Neural cell (in vitro differentiated cells): ENCODE data around the gene GPC5. TPM values are rescaled to one million over a fixed set of nuclear protein-coding genes. Genes with fewer than 3 reads are reported as not detected.

Experiments used
- H2AFZ ChIP-seq: fragments of 200-600, 300-800 bp; sonication (generic), shearing (Covaris generic); 2 replicates; pipeline ENCODE4 v1.6.0; 2014; ENCODE audit warnings: low read depth, mild to moderate bottlenecking, antibody characterized with exemption, low read length, moderate library complexity
- H3F3A ChIP-seq: fragments of 200-600 bp; shearing (Covaris generic); 2 replicates; pipeline ENCODE4 v1.6.1; 2016; ENCODE audit warnings: mild to moderate bottlenecking, moderate library complexity, mixed read lengths, antibody characterized with exemption, low read length; ENCODE audit not compliant: insufficient read depth, poor library complexity, severe bottlenecking
- H3K27ac ChIP-seq: fragments of 200-600, 300-800 bp; sonication (generic), shearing (Covaris generic); 2 replicates; pipeline ENCODE4 v1.5.1; 2014; ENCODE audit warnings: mild to moderate bottlenecking, low read length, moderate library complexity
- H3K27me3 ChIP-seq: fragments of 300-800, 200-600 bp; sonication (generic), shearing (Covaris generic); 2 replicates; pipeline ENCODE4 v1.6.0; 2014; ENCODE audit warnings: mild to moderate bottlenecking, low read depth, low read length, moderate library complexity; ENCODE audit not compliant: insufficient read depth
- H3K36me3 ChIP-seq: fragments of 300-800, 200-600 bp; sonication (generic), shearing (Covaris generic); 2 replicates; pipeline ENCODE4 v1.5.1; 2014; ENCODE audit warnings: mild to moderate bottlenecking, antibody characterized with exemption, low read length, moderate library complexity; ENCODE audit not compliant: insufficient read depth
- H3K4me2 ChIP-seq: fragments of 300-800, 200-600 bp; sonication (generic), shearing (Covaris generic); 2 replicates; pipeline ENCODE4 v1.6.0; 2014; ENCODE audit warnings: mild to moderate bottlenecking, low read length
- H3K4me3 ChIP-seq: fragments of 300-800, 200-600 bp; sonication (generic), shearing (Covaris generic); 2 replicates; pipeline ENCODE4 v1.5.1; 2014; ENCODE audit warnings: mild to moderate bottlenecking, low read length, moderate library complexity
- H3K79me2 ChIP-seq: fragments of 200-600 bp; shearing (Covaris generic); replicated peaks from 2 replicates; pipeline ENCODE4 v1.6.0; 2014; ENCODE audit warnings: mild to moderate bottlenecking, low read length, moderate library complexity; ENCODE audit not compliant: insufficient read depth
- H3K9ac ChIP-seq: fragments of 300-800, 200-600 bp; sonication (generic), shearing (Covaris generic); 2 replicates; pipeline ENCODE4 v1.6.1; 2016; ENCODE audit warnings: mild to moderate bottlenecking, low read length, mixed read lengths
- H3K9me2 ChIP-seq: fragments of 200-600 bp; shearing (Covaris generic); 2 replicates; pipeline ENCODE4 v1.6.1; 2016; ENCODE audit warnings: mild to moderate bottlenecking, low read length, mixed read lengths; ENCODE audit not compliant: insufficient read depth
- H3K9me3 ChIP-seq: fragments of 200-600, 300-800 bp; sonication (generic), shearing (Covaris generic); 2 replicates; pipeline ENCODE4 v1.6.1; 2016; ENCODE audit warnings: mild to moderate bottlenecking, mixed run types, low read length, moderate library complexity, mixed read lengths
- H4K20me1 ChIP-seq: fragments of 200-600 bp; shearing (Covaris generic); 2 replicates; pipeline ENCODE4 v1.6.1; 2016; ENCODE audit warnings: mild to moderate bottlenecking, mixed run types; ENCODE audit not compliant: insufficient read depth
- EP300 ChIP-seq: fragments of 450-650 bp; conservative IDR thresholded peaks from 2 replicates; pipeline ENCODE4 v1.6.1; 2014; ENCODE audit warnings: antibody characterized with exemption, mild to moderate bottlenecking, moderate library complexity; ENCODE audit not compliant: poor library complexity, severe bottlenecking
- EZH2 ChIP-seq: fragments of 200-600, 300-800 bp; shearing (Covaris generic), sonication (generic); IDR thresholded peaks from 2 replicates; pipeline ENCODE4 v1.6.1; 2014; ENCODE audit warnings: antibody characterized with exemption, low read length, borderline replicate concordance, mild to moderate bottlenecking; ENCODE audit not compliant: insufficient read depth, poor library complexity, severe bottlenecking
- MXI1 ChIP-seq: fragments of 450-650 bp; conservative IDR thresholded peaks from 2 replicates; pipeline ENCODE4 v1.6.1; 2014; ENCODE audit warnings: antibody characterized with exemption, mild to moderate bottlenecking; ENCODE audit not compliant: poor library complexity, severe bottlenecking
- POLR2AphosphoS5 ChIP-seq: IDR thresholded peaks from 2 replicates; pipeline ENCODE4 v1.6.1; 2012
- RAD21 ChIP-seq: fragments of 450-650 bp; conservative IDR thresholded peaks from 2 replicates; pipeline ENCODE4 v1.6.1; 2014; ENCODE audit warnings: antibody characterized with exemption, mild to moderate bottlenecking, moderate library complexity
- REST ChIP-seq: IDR thresholded peaks from 2 replicates; pipeline ENCODE4 v1.6.1; 2012; ENCODE audit warnings: borderline replicate concordance
- SMC3 ChIP-seq: fragments of 450-650 bp; conservative IDR thresholded peaks from 2 replicates; pipeline ENCODE4 v1.6.1; 2014; ENCODE audit warnings: antibody characterized with exemption, mild to moderate bottlenecking, moderate library complexity; ENCODE audit not compliant: poor library complexity
- TAF1 ChIP-seq: IDR thresholded peaks from 2 replicates; pipeline ENCODE4 v1.6.1; 2012; ENCODE audit warnings: low read depth
- polyA plus RNA-seq: library from polyadenylated mRNA; depleted of rRNA; stranded (reverse); fragments of >200 nt; gene quantifications from 2 replicates; pipeline ENCODE4 v1.2.3, GENCODE V29; 2014
- TF ChIP-seq, protein P1 (sequence below): fragments of 450-650 bp; IDR thresholded peaks from 2 replicates; pipeline ENCODE4 v1.5.1; 2014; ENCODE audit warnings: antibody characterized with exemption, mild to moderate bottlenecking, moderate library complexity; ENCODE audit not compliant: poor library complexity, severe bottlenecking

GPC5 gene
- polyA plus RNA-seq, 1 donor from 2014 or later: 5.0 TPM

GRCh38 chr13:91399189-91400062, 1.0 kb downstream of the GPC5 start:
- Histone ChIP-seq H3K4me3 (peak overlapping the region; percentile 84), H3K36me3 (no peaks in the 10 kb centered on the region), H3K4me2 (peak overlapping the region; percentile 19), H3F3A (no peaks in the 10 kb centered on the region), H3K9ac (peak overlapping the region; percentile 53), H3K27me3 (peaks cover 32% of the 10 kb centered on the region), H3K79me2 (no peaks in the 10 kb centered on the region), H3K9me3 (no peaks in the 10 kb centered on the region), H2AFZ (no peak overlapping the region), H3K27ac (no peak overlapping the region), H4K20me1 (no peaks in the 10 kb centered on the region), H3K9me2 (no peaks in the 10 kb centered on the region)
- TF ChIP-seq TAF1 (no peak), POLR2AphosphoS5 (no peak), MXI1 (no peak), EZH2 (no peak), RAD21 (no peak), EP300 (no peak), SMC3 (no peak), REST (no peak)

DNA sequence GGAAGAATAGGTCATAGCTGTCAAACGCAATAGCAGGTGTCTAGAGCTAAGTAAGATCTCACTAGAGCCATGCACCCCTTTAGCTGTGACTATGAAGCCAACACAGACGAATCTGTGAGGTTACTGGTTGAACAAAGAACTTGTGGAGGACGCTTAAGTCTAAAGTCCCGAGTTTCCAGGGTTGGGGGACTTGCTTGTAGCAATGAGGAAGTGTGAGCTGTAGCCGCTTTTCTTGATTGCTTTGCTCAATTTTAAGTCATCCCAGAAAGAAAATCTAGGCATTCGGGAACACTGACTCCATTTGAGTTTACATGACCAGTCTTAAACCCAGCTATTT, 1.6 kb downstream of the GPC5 start:
- Histone ChIP-seq H3K9me2 (no peaks in the 10 kb centered on the region), H3K27ac (no peak overlapping the region), H3K27me3 (peaks cover 32% of the 10 kb centered on the region), H3K36me3 (no peaks in the 10 kb centered on the region), H3K79me2 (no peaks in the 10 kb centered on the region), H3K4me3 (peak overlapping the region; percentile 84), H3K9ac (no peak overlapping the region), H3K9me3 (no peaks in the 10 kb centered on the region), H3F3A (no peaks in the 10 kb centered on the region), H2AFZ (no peak overlapping the region), H3K4me2 (no peak overlapping the region), H4K20me1 (no peaks in the 10 kb centered on the region)
- TF ChIP-seq REST (no peak), EP300 (no peak), MXI1 (no peak), SMC3 (no peak), TAF1 (no peak), RAD21 (no peak), EZH2 (no peak), POLR2AphosphoS5 (no peak)
- TF ChIP-seq, protein P1, sequence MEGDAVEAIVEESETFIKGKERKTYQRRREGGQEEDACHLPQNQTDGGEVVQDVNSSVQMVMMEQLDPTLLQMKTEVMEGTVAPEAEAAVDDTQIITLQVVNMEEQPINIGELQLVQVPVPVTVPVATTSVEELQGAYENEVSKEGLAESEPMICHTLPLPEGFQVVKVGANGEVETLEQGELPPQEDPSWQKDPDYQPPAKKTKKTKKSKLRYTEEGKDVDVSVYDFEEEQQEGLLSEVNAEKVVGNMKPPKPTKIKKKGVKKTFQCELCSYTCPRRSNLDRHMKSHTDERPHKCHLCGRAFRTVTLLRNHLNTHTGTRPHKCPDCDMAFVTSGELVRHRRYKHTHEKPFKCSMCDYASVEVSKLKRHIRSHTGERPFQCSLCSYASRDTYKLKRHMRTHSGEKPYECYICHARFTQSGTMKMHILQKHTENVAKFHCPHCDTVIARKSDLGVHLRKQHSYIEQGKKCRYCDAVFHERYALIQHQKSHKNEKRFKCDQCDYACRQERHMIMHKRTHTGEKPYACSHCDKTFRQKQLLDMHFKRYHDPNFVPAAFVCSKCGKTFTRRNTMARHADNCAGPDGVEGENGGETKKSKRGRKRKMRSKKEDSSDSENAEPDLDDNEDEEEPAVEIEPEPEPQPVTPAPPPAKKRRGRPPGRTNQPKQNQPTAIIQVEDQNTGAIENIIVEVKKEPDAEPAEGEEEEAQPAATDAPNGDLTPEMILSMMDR: no peak
